Astrocyte of the cerebellum (primary cell): ENCODE measurements around the gene NUDT13.

Source experiments
- DNase-seq: peaks from one replicate; pipeline ENCODE4 v3.0.0-alpha.2; 2011; ENCODE audit warnings: low read depth
- H3K4me3 ChIP-seq: 2 replicates; pipeline ENCODE4 v1.5.1; 2011; ENCODE audit warnings: mild to moderate bottlenecking, low read depth, low read length, moderate library complexity
- CTCF ChIP-seq: IDR thresholded peaks from 2 replicates; pipeline ENCODE4 v1.5.1; 2012; ENCODE audit warnings: low read length, low read depth, moderate library complexity, mild to moderate bottlenecking; ENCODE audit errors: missing control alignments
- in situ Hi-C: cut with HindIII; loops from 2 replicates; pipeline ENCODE4 v1.10.0; 2017; ENCODE audit warnings: low sequenced_read_pairs

NUDT13 gene

GRCh38 chr10:73110345-73110849, at the start of gene NUDT13:
Gene NUDT13, plus strand, starts transcription at chr10:73110455. Its CDS starts 3,911 bp downstream, at chr10:73114366.
- peak; percentile 48 for DNase-seq
- in situ Hi-C loops = no loop called here
- H3K4me3 ChIP-seq = peak within 1 kb of the TSS; percentile 46
- TF ChIP-seq CTCF = no peak

- in situ Hi-C loops = no loop called here
Observed at GRCh38 chr10:73060738-73061635, 49.3 kb upstream of the NUDT13 start.

GRCh38 chr10:73061743-73062142, 48.5 kb upstream of the NUDT13 start:
- in situ Hi-C loops = no loop called here
- DNase-seq = no peak
- no peak overlapping the region for H3K4me3 ChIP-seq
- no peak for TF ChIP-seq CTCF

More at GRCh38 chr10:73060738-73061635, 49.3 kb upstream of the NUDT13 start:
- no peak overlapping the region for H3K4me3 ChIP-seq
- peak; percentile 49 for TF ChIP-seq CTCF
- no peak for DNase-seq

- in situ Hi-C loops = no loop called here
- DNase-seq = no peak
- H3K4me3 ChIP-seq = no peak overlapping the region
- TF ChIP-seq CTCF = no peak
Observed at GRCh38 chr10:73065441-73065840, 44.8 kb upstream of the NUDT13 start.

GRCh38 chr10:73073627-73074026, 36.6 kb upstream of the NUDT13 start:
- TF ChIP-seq CTCF = no peak
- in situ Hi-C loops = no loop called here
- no peak overlapping the region for H3K4me3 ChIP-seq
- no peak for DNase-seq

GRCh38 chr10:73075829-73076228, 34.4 kb upstream of the NUDT13 start:
- no peak for DNase-seq
- H3K4me3 ChIP-seq = no peak overlapping the region
- in situ Hi-C loops = no loop called here
- TF ChIP-seq CTCF = no peak
